ENCODE results near the gene C1QTNF12. TPM values are rescaled to one million over a fixed set of nuclear protein-coding genes. Genes with fewer than 3 reads are reported as not detected.

The C1QTNF12 gene
- polyA plus RNA-seq, 3 donors, result 1.1 TPM; not detected in 2

DNA sequence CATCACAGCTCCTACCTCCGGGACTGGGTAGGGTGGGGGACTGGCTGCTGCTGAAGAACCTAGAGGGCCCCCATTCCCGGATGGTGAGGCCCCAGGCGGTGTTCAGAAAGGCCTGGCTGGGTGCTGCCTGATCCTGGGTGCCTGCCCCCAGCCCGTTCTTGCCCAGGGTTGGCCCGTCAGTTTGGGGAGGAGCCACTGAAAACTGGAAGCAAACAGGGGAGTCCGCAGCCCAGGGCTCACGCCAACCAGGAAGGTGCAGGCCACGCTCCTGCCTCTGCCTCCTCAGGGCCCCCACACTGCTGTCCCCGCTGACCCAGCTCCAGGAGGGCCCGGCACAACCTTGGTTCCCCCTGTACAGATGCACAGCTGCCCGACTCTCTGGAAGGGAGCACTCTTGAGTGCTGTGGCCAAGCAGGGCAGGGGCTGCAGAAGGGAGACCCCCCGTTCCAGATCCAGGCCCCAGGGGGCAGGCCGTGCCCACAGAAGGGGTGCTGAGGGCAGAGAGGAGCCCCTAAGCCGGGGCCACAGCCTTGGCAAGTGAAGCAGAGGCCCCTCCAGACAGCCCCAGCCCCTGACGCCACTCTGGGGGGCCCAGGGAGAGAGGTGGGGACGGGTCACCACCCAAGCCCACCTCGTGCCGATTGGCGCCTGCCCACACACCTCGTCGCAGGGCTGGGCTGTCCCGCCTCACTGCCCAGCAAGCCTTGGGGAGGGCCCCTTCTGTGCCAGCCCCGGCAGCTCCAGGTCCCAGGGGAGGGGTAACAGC lies 5.5 kb downstream of the C1QTNF12 start:
- no peak overlapping the region for H3K4me3 Mint-ChIP-seq
- WGBS (ENCODE audit: insufficient coverage), result 53% methylated on average over 18 of the region's 23 CpGs
- no peaks in the 10 kb centered on the region for H4K20me1 ChIP-seq (ENCODE audit: insufficient read depth, low read length)
- intact Hi-C loops (cut with micrococcal nuclease), result no loop called here
- H3K36me3 ChIP-seq (replicated peaks in 1 of 2; ENCODE audit: control insufficient read depth in 1 of 2, insufficient read depth in 2 of 2, low read length in 2 of 2), result no peaks in the 10 kb centered on the region
- H3K4me3 ChIP-seq (replicated peaks in 1 of 3; ENCODE audit: low read depth in 2 of 3, low read length in 3 of 3), result no peak overlapping the region
- H3K27ac ChIP-seq (ENCODE audit: low read depth in 1 of 2, low read length in 2 of 2), result no peak overlapping the region
- no peaks in the 10 kb centered on the region for H3K4me1 Mint-ChIP-seq
- no peaks in the 10 kb centered on the region for H3K79me2 ChIP-seq (ENCODE audit: insufficient read depth, low read length)
- H2AFZ ChIP-seq (ENCODE audit: insufficient read depth, low read depth, low read length, poor library complexity, severe bottlenecking), result no peak overlapping the region
- no peak overlapping the region for H3K9ac ChIP-seq (ENCODE audit: insufficient read depth, low read length, poor library complexity, severe bottlenecking)
- peaks cover 0 to 2% (median 0%) of the 10 kb centered on the region in 7 donors for H3K9me3 Mint-ChIP-seq
- no peaks in the 10 kb centered on the region for H3K36me3 Mint-ChIP-seq
- TF ChIP-seq, protein P1, sequence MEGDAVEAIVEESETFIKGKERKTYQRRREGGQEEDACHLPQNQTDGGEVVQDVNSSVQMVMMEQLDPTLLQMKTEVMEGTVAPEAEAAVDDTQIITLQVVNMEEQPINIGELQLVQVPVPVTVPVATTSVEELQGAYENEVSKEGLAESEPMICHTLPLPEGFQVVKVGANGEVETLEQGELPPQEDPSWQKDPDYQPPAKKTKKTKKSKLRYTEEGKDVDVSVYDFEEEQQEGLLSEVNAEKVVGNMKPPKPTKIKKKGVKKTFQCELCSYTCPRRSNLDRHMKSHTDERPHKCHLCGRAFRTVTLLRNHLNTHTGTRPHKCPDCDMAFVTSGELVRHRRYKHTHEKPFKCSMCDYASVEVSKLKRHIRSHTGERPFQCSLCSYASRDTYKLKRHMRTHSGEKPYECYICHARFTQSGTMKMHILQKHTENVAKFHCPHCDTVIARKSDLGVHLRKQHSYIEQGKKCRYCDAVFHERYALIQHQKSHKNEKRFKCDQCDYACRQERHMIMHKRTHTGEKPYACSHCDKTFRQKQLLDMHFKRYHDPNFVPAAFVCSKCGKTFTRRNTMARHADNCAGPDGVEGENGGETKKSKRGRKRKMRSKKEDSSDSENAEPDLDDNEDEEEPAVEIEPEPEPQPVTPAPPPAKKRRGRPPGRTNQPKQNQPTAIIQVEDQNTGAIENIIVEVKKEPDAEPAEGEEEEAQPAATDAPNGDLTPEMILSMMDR (IDR thresholded peaks at IDR 0.05), result no peak
- H3K27ac Mint-ChIP-seq, result peak overlapping the region in 1 of 7 donors; percentile 45
- peaks cover 0 to 14% of the 10 kb centered on the region in 2 donors for H3K27me3 ChIP-seq (ENCODE audit: control insufficient read depth in 2 of 2, insufficient read depth in 2 of 2, low read length in 2 of 2)
- no peak for DNase-seq
- H3K27me3 Mint-ChIP-seq (ENCODE audit: low read depth in 3 of 3), result peaks cover 4 to 47% (median 5%) of the 10 kb centered on the region in 3 donors
- no peak overlapping the region for H3K4me2 ChIP-seq (replicated peaks; ENCODE audit: extremely low read depth, low read length, poor library complexity, severe bottlenecking)
- H3K9me3 ChIP-seq (replicated peaks in 1 of 2; ENCODE audit: control insufficient read depth in 1 of 2, insufficient read depth in 1 of 2, low read length in 2 of 2), result no peaks in the 10 kb centered on the region
- H3K4me1 ChIP-seq (ENCODE audit: control insufficient read depth in 1 of 2, insufficient read depth in 2 of 2, low read length in 2 of 2), result no peaks in the 10 kb centered on the region

DNA sequence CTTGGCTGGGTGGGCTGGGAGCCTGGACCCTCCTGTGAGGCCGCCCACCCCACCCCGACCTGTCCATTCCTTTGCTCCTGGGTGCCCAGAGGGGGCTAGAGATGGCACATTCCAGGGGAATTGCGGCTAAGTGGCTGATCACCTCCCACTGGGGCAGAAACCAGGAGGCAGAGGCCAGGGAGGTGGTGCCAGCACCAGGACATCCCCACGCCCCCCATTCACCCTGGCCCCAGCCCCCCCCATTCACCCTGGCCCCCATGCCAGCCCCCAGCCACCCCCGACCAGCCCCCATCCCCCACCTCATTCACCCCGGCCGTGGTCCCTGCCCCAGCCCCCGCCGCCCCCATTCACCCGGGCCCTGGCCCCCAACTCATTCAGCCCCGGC lies 6.2 kb downstream of the C1QTNF12 start:
- Mint-ChIP-seq H3K9me3 (peaks cover 0 to 2% (median 0%) of the 10 kb centered on the region in 7 donors), H3K4me3 (no peak overlapping the region), H3K27ac (no peak overlapping the region), H3K27me3 (ENCODE audit: low read depth in 3 of 3) (peaks cover 0 to 40% (median 1%) of the 10 kb centered on the region in 3 donors), H3K36me3 (no peaks in the 10 kb centered on the region), H3K4me1 (no peaks in the 10 kb centered on the region)
- Histone ChIP-seq H2AFZ (ENCODE audit: insufficient read depth, low read depth, low read length, poor library complexity, severe bottlenecking) (no peak overlapping the region), H3K27ac (ENCODE audit: low read depth in 1 of 2, low read length in 2 of 2) (no peak overlapping the region), H3K9me3 (replicated peaks in 1 of 2; ENCODE audit: control insufficient read depth in 1 of 2, insufficient read depth in 1 of 2, low read length in 2 of 2) (no peaks in the 10 kb centered on the region), H3K9ac (ENCODE audit: insufficient read depth, low read length, poor library complexity, severe bottlenecking) (no peak overlapping the region), H4K20me1 (ENCODE audit: insufficient read depth, low read length) (no peaks in the 10 kb centered on the region), H3K27me3 (ENCODE audit: control insufficient read depth in 2 of 2, insufficient read depth in 2 of 2, low read length in 2 of 2) (peaks cover 0 to 8% of the 10 kb centered on the region in 2 donors), H3K36me3 (replicated peaks in 1 of 2; ENCODE audit: control insufficient read depth in 1 of 2, insufficient read depth in 2 of 2, low read length in 2 of 2) (no peaks in the 10 kb centered on the region), H3K4me3 (replicated peaks in 1 of 3; ENCODE audit: low read depth in 2 of 3, low read length in 3 of 3) (no peak overlapping the region), H3K4me2 (replicated peaks; ENCODE audit: extremely low read depth, low read length, poor library complexity, severe bottlenecking) (no peak overlapping the region), H3K79me2 (ENCODE audit: insufficient read depth, low read length) (no peaks in the 10 kb centered on the region), H3K4me1 (ENCODE audit: control insufficient read depth in 1 of 2, insufficient read depth in 2 of 2, low read length in 2 of 2) (no peaks in the 10 kb centered on the region)
- DNase-seq, result no peak
- intact Hi-C loops (cut with micrococcal nuclease), result no loop called here
- TF ChIP-seq, protein P1 (IDR thresholded peaks at IDR 0.05), result no peak
- no CpG with 5 or more reads among the region's 11 CpGs for WGBS (ENCODE audit: insufficient coverage)
